CD4-positive, alpha-beta T cell treated with Interleukin-12 subunit alpha and Interleukin-12 subunit beta, for 1 hour (primary cell): ENCODE results near the gene LHPP.

Experiments
- DNase-seq: peaks from one replicate; pipeline ENCODE4 v3.0.0-alpha.2; 2020

The LHPP gene

DNA sequence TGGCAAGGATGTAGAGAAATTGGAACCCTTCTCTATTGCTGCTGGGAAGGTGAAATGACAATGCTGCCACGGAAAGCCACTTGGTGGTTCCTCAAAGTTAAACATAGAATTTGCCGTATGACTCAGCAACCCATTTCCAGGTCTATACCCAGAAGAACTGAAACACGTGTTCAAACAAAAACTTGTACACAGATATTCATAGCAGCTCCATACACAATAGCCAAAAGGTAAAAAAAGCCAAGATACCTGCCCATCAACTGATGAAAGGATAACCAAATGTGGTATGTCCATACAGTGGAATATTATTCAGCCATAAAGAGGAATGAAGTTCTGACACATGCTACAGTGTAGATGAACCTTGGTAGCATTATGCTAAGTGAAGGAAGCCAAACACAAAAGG lies 39.1 kb downstream of the LHPP start:
- DNase-seq: no peak

DNA sequence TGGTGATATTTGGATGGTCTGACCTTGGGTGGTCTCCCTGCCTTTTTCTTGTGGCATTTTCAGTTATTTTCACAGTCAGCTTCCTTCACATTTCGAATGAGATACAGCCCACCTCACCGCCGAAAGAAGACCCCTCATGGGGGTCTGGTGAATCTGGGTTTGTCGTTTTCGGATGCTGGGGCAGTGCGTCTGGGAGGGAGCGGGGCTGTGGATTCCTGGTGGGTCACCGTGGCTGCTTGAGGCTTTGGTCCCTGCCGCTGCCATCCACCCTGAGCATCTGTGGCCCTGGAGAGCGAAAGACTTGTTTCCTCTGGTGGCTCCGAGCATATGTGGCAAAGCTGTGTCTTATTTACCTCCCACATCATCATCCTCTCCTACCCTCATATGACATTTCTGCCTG lies 43.1 kb downstream of the LHPP start:
- no peak for DNase-seq

DNA sequence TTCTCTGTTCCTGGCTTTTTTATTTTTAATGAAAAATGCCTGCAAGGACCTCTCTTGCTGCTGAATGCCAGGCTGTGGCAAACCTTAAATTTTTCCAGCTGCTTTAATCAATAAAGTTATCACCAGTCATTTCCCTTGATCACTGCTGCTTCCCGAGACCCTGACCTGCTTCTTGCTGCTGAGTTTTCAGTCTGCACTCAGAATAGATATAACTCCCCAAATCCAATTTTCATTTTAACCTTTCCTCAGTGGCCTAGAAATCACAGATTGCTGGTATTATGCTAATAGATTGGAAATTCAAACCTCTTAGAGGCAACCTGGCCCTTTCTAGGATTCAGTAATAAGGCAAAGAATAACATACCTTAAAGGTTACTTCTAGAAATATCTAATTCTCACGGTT lies 43.7 kb downstream of the LHPP start:
- DNase-seq: no peak

DNA sequence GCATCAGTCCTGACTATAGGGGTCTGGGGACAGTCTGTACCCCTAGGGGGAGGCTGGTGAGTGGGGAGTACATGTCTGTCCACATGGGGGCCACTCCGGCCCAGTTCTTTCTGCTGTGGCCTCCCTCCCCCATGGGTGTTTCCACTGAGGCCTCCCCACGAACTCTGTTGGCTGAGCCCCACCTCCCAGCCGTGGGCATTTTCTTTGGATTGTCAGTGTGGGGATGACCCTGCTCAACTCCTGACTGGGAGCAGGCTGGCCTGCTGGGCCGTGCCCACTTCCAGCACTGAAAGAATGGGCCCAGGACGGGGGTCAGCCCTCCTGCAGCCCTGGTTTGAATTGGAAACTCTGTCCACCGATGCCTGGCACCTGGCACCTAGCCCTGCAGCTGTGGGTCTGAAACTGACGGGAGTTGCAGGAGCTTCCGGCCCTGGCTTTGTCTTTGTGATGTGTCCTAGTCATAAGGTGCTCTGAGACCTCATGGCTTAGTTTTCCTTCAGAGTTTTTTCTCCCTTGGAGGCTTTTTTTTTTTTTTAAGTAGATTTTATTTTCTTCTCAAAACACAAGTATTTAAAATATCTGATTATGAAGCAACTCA lies 46.5 kb downstream of the LHPP start:
- no peak for DNase-seq

DNA sequence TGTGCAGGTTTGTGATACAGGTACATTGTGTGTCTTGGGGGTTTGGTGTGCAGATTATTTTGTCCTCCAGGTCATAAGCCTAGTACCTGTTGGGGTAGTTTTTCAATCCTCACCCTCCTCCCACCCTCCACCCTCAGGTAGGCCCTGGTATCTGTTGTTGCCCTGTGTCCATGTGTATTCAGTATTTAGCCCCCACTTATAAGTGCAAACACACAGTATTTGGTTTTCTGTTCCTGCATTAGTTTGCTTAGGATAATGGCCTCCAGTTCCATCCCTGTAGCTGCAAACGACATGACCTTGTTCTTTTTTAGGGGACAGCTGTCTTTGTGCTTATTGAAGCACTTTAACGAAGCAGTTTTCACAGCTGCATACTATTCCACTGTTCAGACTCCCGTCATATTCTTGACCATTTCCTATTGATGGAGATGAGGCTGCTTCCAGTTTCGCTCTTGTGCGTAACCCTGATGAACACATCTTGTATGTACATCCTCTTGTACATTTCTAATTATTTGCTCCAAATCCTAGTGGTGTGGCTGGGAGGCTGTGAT lies 47.4 kb downstream of the LHPP start:
- DNase-seq: no peak

DNA sequence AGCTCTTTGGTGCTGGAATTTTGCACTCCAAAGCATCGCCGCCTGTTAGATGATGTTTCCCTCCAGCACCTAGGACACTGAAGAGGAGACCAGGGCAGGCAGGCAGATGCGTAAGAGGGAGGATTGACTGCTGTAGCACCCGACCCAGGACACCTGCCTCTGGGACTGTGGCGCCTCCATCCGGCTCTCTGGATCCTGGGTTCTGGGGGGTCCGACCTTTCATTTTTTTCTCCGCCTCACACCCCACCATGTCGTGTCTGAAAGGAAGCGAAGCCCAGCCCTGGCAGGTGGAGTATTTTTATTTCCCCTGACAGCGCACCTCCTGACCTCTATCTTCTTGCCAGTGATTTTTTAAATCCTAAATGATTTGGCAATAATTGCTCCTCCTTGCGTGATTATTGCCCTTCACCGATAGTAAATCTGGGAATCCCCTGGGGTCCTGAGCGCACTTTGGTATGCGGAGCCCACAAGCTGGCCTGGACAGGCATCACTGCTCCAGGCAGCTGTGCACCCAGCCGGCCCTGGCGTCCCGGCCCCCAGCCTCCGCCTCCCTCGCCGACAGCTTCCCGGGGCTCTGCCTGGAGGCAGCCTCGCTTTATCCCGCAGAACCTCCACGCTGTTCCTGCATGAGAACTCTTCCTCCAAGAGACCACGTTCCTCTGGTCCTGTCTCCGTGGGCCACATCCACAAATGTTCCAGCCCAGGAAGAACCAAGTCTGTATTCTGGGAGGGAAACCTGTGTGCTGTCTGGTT lies 48.4 kb downstream of the LHPP start:
- DNase-seq: no peak

DNA sequence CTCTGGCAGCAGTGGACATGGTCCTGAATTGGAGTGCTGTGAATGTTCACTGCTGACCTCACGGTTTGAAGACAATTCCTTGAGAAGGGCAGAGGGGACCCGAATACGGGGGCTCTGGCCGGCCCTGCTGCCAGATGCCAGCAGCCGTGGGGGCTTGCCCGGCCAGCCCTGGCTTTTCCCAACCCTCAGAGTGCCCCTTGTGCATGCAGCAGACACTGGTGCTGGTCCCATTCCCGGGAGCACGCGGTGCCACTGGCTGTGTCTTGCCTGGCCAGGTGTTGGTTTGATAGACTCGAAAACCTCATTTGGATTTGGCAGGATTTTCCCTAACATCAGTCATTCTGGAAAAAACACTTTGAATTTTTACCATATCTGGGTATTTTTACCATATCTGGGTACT lies 49.1 kb downstream of the LHPP start:
- DNase-seq: no peak

DNA sequence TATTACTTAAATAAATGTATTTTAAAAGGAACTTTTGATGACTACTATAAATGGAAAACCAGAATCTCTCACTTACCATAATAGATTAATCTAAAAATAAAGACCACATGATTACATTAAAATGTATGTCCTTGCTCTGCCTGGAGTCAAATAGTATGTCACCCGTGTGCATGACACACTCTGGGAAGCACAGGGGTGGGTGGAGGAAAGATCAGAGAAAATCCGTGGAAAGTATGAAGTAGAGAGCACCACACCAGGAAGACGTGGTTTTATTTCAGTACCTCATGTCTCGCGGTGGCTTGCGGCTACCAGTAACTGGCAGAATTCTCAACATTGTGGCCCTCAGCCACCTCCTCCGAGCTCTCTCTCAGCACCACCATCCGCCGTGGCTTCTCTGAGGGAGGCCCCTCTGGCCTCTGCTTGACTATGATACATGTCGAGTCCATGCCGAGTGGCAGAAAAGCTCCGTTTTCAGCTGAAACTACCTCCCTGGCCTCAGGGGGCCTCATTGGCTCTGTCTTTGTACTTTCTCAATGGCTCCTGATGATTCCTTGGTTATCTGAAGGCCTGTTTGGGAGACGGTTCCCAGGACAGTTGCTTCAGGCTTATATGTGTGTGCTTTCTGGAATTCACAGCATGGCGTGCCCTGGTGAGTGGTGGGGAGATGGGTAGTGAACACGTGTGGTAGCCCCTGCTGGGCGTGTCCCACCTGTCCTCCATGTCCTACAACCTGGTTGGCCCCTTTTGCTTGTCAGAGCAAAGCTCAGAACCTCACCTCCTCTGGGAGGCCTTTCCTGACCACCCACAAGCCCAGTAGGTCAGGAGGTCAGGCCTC lies 49.8 kb downstream of the LHPP start:
- DNase-seq: no peak

DNA sequence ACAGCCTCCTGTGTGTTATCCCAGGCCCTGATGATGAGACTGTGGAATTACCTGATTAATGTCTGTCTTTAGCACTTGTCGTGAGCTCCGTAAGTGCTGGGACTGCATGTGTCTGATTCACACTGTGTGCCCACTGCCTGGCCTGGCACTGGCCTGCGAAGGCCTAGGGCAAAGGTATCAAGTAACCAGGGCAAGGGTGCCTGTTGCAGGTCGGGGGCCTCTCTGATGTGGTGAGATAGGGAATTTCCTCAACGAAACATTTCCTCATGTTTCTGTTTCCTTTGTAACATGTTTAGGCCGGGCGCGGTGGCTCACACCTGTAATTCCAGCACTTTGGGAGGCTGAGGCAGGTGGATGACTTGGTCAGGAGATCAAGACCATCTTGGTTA lies 50.4 kb downstream of the LHPP start:
- no peak for DNase-seq

DNA sequence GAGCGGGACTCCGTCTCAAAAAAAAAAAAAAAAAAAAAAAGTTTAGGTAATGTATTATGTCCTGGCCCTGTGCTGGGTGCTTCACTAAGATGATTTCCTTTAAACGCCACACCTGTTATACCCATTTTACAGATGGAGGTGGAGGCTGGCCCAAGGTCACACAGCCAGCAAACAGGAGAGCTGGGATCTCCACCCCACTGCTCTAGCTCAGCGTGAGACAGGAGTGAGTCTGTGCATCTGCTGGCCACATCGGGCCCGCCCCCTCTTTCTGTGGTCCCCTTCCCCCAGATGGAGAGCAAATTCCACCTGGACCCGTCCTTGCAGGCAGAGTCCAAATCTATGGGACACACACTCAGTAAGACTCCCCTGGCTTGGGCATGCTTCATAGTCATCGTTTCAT lies 51.0 kb downstream of the LHPP start:
- DNase-seq: no peak

DNA sequence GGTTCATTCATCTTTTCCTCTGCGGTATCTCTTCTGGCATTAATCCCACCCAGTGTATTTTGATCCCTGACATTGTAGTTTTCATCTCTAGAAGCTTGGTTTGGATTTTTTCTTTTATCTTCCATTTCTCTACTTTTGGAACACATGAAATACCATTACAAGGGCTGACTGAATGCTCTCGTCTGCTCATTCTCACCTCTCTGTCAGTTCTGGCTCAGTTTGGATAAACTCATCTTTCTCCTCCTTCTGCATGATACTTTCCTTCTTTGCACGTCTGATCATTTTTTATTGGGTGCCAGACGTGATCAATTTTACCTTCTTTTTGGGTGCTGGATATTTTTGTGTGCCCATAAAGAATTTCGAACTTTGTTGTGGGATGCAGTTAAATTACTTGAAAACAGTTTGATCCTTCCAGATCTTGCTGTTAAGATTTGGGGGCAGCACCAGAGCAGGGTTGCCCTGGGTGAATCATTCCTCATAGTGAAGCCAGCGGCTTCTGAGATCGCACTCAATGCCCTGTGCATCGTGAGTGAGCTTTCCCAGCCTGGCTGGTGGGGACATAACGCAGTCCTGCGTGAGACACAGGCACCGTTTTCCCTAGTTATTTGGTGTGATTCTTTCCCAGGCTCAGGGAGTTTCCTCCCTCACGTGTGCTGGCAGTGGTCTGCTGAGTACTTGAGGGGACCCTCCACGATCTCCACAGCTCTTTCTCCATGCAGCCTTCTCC lies 53.8 kb downstream of the LHPP start:
- DNase-seq: no peak

DNA sequence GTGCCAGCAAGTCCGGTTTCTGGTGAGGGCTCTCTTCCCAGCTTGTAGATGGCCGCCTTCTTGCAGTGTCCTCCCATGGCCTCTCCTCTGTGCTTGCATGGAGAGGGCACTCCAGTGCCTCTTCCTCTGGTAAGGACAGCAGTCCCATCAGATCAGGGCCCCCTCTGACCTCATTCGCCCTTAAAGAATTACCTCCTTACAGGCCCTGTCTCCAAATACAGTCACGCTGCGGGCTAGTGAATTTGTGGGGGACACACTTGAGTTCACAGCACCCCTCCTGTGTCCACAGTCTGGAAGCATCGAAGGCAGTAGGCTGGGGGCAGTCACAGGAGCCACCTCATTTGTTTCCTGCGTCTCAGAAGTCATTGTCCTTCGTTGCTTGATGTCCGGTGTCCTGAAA lies 54.6 kb downstream of the LHPP start:
- no peak for DNase-seq

DNA sequence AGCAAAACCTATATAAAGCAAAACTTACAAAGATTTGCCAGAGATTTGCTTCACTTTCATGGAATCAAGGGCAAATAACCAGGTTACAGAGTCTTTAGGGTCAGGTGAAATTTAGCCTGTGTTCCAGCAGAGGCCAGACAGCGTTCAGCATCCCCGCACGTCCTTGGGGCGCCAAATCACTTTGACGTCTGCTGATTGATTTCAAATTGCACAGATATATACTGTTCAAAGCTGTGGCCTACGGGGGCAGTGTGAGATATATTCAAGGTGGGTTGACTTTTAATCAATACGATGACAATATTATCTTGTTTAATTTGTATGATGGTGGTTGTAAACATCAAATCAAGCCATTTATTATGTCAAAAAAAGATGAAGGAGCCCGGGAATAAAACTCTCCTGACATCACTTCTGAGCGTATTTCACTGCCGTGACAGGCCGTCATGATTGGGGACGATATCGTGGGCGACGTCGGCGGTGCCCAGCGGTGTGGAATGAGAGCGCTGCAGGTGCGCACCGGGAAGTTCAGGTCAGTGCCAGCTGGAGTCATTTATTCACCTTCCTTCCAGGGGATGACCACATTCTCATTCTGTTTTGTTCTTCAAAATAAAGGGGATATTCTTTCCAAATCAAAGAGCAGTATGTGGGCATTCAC lies 55.2 kb downstream of the LHPP start:
- no peak for DNase-seq

DNA sequence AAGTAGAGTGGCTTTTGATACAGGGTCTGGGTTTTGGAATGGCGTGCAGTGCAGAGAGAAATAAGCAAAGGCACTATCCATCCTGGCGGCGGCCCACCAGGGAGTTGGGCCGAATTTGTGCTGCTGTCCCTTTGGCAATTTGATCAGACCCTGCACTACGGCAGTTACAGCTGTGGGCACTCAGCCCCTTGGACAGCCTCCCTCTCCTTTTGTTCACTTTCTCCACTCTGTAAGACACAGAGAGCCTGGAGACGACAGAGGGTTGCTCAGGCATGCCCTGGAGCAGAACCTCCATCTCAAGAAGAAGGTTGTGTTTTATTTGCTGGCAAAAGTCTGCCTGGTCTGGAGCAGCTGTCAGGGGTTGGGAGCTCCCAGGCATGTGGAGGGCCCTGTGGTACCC lies 55.8 kb downstream of the LHPP start:
- DNase-seq: no peak

DNA sequence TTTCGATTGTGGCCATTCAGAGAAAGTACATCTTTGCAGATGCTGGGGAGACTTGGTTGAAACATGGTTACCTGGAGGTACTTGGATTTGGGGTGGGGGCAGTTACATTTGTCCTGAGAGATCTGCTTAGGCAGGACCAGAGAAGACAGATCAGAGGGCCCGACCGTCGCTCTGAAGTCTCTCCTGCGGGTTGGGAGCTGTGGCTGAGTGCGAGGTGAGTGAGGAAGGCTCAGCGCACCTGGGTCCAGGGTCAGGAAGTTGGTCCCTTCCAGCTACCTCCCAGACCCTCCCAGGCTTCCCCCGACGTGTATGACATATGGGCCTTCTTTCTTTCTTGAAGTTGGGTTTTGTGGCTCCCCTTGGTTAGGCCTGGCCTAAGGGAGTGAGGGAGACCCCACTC lies 56.3 kb downstream of the LHPP start:
- DNase-seq: no peak

DNA sequence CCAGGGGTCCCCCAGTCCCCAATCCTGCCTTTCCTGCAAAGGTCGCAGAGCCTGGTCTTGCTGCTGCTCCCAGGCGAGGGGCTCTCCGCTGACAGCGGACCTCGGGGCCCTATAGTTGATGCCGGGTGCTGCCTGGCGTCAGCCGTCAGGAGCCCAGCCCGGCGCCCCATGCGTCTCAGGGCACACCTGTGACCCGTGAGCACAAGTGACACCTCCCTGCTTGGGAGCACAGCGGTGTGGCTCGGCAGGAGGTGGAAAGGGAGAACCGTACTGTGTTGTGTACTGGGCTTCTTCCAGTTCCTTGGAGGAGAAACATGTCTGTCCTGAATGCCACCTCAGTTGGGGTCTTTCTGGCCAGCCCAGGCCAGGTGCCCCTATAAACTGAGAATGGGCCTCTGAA lies 56.7 kb downstream of the LHPP start:
- no peak for DNase-seq

DNA sequence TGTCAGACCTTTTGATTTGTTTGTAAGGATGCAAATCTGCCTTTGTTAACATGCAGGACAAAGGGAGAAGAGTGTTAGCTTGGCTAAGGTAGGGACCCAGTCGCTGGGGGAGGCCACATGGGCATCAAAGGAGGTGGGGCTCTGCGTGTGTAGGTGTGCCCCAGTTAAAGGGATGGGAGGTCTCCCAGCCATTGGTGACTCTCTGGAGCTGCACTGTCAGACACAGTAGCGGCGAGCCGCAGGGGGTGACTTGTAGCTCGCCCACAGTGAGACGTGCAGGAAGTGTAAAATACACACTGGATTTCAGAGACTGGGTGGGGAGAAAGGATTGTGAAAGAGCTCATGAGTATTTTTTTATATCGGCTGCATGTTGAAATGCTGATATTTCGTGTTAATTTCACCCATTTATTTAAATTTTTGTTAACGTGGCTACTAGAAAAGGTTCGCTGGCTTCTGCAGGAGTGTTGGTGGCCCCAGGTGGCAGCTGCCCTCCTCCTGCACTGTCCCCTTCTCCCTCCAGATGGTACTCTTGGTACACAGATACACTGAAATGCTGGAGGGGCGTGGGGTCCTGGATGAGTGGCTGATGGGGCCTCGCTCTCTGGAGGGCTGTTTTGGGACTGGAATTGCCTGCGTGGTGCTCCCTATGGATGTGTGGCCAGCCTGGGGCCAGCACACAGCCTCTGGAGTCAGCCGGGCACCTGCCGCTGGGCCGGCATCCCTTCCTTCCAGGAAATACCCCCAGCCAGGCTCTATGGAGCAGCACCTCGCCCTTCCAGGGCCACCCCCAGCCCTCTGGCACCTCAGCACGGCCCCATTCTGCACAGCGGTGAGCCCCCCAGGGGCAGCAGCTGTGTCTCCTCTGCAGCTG lies 59.2 kb downstream of the LHPP start:
- no peak for DNase-seq

DNA sequence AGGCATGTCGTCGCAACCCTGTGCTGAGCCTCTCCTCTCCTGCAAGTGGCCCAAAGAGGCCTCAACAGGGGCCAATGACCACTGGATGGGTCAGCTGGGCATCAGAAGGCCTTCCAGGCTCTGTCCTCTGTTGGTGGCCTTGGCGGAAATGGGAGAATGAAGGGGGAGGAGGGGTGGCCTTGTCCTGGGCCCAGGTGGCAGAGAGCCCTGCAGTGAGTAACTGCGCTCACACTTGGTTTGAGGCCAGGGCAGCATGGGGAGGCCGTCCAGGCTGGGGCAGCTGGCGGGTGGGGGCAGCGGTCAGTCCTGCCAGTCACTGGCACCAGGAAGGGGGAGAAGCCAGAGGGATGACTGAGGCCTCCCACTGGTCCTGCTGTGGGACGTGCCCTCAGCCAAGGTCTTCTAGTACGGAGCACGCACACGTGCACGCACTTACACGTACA lies 59.8 kb downstream of the LHPP start:
- DNase-seq: no peak

DNA sequence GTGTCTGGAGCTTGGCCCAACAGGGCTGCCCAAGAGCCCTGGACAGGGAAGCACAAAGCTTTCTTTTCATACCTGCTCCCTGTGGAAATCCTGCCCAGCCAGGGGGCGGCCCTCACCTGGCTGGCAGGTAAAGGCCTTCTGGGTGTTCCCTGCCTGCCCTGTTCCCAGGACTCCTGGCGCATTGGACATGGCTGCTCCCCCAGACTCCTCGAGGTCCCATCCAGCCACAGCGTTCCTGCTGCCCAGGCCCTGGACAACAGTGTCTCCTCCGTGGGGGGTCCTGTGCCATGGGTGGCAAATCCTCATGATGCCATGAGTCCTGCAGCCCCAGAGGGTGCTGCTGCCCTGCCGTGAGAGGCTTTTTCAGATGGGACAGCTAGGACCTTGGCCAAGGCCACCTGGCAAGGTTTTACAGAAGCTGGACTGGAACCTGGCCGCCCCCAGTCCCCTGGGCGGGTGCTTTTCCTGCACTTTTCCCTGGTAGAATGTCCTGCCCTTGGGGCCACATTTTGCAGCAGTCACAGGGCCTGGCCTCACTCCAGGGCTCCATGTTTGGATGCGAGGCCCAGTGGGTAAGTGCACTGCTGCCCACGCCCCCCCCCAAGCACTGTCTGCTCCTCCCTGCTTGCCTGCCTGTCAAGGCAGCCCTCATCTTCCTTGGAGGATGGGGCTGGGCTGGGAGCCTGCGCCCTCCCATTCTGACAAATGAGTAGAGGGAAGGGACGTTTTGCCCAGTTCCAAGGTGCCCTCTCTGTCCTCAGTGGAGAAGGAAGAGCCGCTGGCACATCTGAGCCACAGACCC lies 60.7 kb downstream of the LHPP start:
- DNase-seq: no peak
